ENCODE data around the gene OR2A7.
"Not testable (repeated sequence)": the region's sequence is repeated elsewhere in the genome, so short reads cannot be mapped to it uniquely, and the experiment has no call there.

The OR2A7 gene

DNA sequence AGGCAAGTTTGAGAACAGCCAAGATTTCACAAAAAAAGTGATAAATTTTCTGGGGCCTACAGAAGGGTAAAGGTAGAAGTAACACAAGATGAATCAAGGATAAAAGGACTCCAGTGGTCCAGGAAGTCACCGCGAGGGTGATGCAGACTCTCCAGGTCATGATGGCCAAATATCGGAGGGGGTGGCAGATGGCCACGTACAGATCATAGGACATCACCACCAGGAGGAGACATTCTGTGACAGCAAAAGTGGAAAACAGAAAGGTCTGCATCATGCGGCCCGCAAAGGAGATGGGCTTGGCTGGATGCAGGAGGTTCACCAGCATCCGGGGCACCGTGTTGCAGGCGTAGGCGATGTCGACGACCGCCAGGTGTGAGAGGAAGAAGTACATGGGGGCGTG lies 5.5 kb downstream of the OR2A7 start:
- not testable (repeated sequence) for H3K4me3 ChIP-seq (ENCODE audit: low read depth, low read length); DNase-seq (ENCODE audit: low read depth)

DNA sequence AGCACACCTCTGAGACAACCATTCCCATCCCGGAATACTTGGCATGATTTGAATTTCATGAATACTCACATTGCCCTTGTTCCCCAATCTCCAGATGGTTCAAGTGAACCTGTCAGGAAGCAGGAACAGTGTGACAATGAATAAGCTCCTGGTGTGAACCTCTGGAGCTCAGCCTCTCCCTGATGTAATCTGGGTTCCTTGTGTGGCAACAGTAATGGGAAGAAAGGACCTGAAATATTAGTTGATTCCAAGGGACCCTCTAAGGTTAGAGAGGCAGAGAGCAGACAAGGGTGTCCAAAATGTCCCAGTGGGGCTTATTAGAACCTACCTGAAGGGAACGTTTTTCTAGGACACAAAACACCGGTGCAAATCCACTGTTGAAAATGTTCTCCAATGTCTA lies 8.5 kb downstream of the OR2A7 start:
- no peak overlapping the region for H3K4me3 ChIP-seq (ENCODE audit: low read depth, low read length)
- DNase-seq (ENCODE audit: low read depth): no peak
- TF ChIP-seq, protein P1, sequence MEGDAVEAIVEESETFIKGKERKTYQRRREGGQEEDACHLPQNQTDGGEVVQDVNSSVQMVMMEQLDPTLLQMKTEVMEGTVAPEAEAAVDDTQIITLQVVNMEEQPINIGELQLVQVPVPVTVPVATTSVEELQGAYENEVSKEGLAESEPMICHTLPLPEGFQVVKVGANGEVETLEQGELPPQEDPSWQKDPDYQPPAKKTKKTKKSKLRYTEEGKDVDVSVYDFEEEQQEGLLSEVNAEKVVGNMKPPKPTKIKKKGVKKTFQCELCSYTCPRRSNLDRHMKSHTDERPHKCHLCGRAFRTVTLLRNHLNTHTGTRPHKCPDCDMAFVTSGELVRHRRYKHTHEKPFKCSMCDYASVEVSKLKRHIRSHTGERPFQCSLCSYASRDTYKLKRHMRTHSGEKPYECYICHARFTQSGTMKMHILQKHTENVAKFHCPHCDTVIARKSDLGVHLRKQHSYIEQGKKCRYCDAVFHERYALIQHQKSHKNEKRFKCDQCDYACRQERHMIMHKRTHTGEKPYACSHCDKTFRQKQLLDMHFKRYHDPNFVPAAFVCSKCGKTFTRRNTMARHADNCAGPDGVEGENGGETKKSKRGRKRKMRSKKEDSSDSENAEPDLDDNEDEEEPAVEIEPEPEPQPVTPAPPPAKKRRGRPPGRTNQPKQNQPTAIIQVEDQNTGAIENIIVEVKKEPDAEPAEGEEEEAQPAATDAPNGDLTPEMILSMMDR (IDR thresholded peaks at IDR 0.05; ENCODE audit: low read depth, low read length, missing control alignments): no peak

DNA sequence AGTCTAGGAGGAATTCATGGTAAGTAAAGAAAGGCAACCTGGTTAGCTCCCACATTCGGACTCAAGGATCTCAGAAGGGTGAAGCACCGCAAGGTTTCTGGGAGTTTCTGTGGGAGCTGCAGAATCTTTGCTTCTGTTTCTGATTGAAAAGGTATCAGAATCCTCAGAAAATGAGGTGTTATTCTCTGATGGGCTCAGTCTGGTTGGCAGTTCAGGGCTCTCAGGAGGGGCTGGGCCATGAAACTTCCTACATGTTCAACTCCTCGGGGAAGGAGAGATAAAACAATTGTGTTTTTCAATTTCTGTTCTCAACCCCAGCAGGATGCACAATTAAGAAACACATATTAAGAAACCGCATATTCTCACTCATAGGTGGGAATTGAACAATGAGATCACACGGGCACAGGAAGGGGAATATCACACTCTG lies 9.1 kb downstream of the OR2A7 start:
- H3K4me3 ChIP-seq (ENCODE audit: low read depth, low read length): no peak overlapping the region
- TF ChIP-seq, protein P1 (IDR thresholded peaks at IDR 0.05; ENCODE audit: low read depth, low read length, missing control alignments): no peak
- DNase-seq (ENCODE audit: low read depth): no peak

DNA sequence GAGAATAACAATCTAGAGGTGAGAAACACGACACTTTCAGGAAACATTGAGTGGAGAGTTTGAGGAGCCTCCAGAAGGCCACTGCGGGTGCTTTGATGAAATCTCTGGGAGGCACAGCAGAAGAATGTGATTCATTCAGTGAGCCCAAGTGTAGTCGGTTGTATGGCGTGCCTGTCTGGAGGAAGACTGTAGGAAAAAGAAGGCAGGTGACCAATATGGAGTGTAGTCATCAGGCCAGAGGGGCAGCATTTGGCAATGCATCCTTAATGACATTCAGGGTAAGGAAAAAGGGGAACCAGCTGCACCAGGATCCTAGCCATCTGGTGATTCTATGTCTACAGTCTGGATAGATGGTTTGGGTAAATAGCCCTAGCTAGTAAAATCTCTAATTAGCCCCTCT lies 12.3 kb downstream of the OR2A7 start:
- DNase-seq (ENCODE audit: low read depth); H3K4me3 ChIP-seq (ENCODE audit: low read depth, low read length): not testable (repeated sequence)

DNA sequence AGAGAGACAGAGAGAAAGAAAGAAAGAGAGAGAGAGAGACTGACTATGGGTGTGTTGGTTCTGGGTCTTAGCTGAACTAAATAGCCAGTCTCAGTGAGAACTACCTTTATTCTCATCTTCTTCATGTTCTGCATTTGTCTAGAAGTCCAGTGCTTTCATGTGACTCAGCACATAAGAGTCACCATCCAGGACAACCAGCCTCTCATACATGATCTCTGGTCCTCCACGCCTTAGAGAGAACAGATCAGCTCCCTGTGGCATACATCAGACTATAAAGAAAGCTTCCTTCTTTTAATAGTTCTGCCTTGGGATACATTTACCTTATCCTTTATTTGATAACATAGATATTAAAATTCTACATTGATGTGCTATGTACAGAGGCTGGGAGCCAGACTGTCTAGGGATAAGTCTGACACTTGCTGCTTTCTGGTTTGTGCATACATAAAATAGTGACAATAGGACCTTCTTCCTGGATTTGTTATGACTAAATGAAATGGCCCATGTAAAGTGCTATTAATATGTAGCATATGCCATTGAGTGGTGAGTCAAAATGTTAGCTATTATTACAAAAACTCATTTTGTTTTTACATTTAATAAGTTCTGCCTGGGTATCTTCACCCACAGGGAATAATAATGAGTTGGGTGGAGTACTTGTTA lies 16.8 kb downstream of the OR2A7 start:
- not testable (repeated sequence) for DNase-seq (ENCODE audit: low read depth); H3K4me3 ChIP-seq (ENCODE audit: low read depth, low read length)

DNA sequence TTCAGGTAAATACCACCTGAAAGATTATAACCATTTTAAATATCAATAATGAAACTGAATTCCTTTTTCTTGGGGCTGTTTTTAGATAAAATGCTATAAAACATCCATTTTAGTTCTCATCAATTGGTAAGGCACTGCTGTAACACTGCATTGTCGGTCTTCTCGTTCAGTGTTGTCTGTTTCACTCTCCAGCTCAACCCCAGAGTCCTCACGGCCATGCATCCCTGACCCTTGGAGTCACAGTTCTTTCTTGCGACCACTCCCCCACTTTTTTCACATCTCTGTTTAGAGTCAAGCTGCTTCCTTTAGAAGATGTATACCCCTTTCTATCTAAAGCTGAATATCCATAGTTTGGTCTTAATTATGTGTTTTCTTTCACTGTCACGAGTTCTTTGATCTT lies 17.6 kb downstream of the OR2A7 start:
- DNase-seq (ENCODE audit: low read depth): not testable (repeated sequence)

DNA sequence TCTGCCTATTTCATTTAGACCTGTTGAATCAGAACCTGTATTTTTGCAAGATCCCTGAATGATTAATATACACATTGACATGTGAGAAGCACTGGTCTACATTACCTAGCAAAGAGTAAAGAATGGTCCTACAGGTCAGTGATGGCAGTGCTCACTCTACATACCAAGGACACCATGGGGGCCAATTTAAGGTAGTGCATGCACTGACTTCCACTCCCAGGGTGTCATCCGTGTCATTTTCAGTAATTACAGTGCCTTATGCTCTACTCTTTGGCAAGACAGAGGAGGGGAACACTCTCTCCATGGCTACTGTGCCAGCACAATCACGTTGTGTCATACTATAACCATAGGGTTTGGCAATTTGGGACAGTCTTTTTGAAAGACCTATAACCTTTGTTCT lies 19.2 kb downstream of the OR2A7 start:
- H3K4me3 ChIP-seq (ENCODE audit: low read depth, low read length); DNase-seq (ENCODE audit: low read depth): not testable (repeated sequence)

More for the DNA sequence above, 17.6 kb downstream of the OR2A7 start:
- H3K4me3 ChIP-seq (ENCODE audit: low read depth, low read length): not testable (repeated sequence)

DNA sequence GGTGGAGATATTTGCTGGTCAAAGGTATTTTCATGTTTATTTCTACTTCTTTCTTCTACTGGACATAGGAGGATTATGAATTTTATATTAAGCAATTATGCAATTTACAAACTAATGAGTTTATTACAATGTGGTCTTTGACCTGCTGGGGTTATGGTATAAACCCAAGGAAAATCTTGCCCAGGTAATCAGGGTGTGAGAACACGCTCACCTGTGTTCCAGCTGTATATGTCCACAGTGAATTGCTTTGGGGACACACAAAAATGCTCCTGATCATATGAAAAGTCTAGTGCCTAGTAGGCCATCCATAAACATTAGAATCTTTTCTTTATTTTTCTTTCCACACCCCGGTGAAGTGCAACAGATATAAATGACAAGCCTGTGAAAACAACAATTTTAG lies 25.2 kb downstream of the OR2A7 start, which contains the start of gene OR2A42:
Gene OR2A42, minus strand, starts transcription at position 241 of the 400 bp plus-strand sequence. CDS start 6,762 bp downstream, outside the sequence.
- not testable (repeated sequence) for DNase-seq (ENCODE audit: low read depth); H3K4me3 ChIP-seq (ENCODE audit: low read depth, low read length)

DNA sequence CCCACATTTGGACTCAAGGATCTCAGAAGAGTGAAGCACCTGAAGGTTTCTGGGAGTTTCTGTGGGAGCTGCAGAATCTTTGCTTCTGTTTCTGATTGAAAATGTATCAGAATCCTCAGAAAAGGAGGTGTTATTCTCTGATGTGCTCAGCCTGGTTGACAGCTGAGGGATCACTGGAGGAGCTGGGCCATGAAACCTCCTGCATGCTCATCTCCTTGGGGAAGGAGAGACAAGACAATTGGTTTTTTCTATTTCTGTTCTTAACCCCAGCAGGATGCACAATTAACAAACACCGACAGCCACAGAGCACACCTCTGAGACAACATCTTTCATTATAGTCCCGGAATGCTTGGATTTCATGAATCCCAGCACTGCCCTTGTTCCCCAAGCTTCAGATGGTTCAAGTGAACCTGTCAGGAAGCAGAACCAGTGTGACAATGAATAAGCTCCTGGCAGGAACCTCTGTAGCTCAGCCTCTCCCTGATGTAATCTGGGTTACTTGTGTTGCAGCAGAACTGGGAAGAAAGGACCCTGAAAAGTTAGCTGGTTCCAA lies 26.0 kb downstream of the OR2A7 start:
- DNase-seq (ENCODE audit: low read depth); H3K4me3 ChIP-seq (ENCODE audit: low read depth, low read length): not testable (repeated sequence)

DNA sequence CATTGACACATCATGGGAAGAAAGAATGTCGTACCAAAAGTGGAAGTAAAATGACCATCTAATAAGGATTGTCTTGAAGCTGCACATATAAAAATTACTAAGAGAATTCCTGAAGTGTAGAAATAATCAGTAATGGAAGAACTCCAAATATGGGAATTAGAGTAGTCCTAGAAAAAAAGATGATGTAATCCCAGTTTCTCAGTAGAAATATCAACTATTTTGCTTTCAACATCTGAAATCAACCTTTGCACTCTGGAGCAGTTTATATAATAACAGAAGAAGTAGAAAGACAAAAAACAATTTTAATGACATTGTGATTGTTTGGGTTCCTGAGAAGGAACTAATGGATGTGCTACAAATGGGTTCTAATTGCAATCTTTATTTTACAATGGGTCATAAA lies 31.6 kb downstream of the OR2A7 start:
- DNase-seq (ENCODE audit: low read depth): not testable (repeated sequence)

DNA sequence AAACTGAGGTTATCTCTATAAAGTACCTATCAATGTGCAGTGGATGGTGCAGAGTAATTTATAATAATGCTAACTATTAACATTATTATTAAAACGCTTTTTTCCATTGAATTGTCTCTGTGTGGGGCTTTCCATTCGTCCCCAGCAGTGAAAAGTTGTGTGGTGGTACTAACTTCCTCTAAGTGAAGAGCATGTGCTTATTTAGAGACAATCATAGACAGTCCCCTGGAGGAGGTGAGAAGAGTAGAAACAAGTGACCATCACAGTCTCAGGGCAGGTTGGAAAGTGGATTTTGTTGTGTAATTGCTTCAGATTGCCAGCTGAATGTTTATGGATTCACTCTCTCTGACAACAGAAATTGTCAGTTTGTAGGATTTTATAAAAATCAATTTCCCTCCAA lies 33.6 kb downstream of the OR2A7 start:
- H3K4me3 ChIP-seq (ENCODE audit: low read depth, low read length); DNase-seq (ENCODE audit: low read depth): not testable (repeated sequence)

More for the DNA sequence above, 31.6 kb downstream of the OR2A7 start:
- H3K4me3 ChIP-seq (ENCODE audit: low read depth, low read length): not testable (repeated sequence)

DNA sequence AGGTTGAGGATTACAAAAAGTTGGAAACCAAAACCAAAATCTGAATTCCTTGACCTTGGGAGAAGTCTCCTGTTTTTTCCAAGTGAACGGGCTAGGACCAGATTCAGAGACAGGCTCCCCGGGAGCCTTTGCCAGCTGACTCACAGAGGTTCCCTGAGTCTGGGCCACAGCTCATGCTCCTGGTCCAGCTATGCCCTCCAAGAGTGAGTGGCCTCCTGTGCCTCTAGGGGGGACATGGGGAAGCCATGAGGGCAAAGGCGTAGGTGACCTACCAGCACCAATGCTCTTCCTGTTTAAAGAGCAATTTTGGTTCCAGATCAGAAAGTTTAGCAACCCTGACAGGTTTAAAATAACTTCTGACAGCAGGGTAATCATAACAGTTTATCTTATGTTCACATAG lies 35.8 kb downstream of the OR2A7 start:
- DNase-seq (ENCODE audit: low read depth); H3K4me3 ChIP-seq (ENCODE audit: low read depth, low read length): not testable (repeated sequence)

DNA sequence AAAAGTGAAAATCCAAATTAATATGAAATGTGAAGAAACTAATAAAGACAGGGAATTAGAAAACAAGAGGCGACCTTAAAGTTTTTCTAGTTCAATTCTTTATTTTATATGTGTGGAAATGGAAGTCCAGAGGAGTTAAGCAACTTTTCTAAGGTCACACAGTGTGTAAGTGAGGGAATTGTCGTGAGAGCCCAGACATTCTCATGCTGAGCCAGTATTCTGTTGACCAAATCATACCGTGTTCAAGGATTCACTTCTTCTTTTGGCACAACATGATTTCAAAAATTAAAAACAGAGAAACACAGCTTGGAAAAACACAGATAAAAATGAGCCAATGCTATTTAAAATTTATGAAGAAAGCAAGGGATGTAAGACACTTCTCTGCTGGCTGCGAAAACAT lies 37.7 kb downstream of the OR2A7 start:
- not testable (repeated sequence) for DNase-seq (ENCODE audit: low read depth); H3K4me3 ChIP-seq (ENCODE audit: low read depth, low read length)

DNA sequence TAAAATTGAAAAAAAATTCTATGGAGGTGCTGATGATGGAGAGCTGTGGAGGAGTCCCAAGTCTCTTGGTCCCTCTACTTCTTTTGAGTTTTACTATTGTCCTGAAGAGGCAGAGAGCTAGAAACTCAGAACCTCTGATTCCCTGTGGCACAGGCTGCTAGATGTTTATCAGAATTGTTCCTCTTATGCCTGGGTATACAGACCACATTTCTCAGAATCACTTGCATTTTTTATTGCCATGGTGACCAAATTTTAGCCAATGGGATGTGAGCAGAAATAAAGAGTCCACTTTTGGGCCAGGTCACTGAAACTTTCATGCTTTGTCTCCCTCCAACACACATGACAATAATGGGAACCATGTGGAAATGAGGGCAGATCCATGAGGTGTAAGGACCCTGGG lies 40.9 kb downstream of the OR2A7 start:
- not testable (repeated sequence) for DNase-seq (ENCODE audit: low read depth)

DNA sequence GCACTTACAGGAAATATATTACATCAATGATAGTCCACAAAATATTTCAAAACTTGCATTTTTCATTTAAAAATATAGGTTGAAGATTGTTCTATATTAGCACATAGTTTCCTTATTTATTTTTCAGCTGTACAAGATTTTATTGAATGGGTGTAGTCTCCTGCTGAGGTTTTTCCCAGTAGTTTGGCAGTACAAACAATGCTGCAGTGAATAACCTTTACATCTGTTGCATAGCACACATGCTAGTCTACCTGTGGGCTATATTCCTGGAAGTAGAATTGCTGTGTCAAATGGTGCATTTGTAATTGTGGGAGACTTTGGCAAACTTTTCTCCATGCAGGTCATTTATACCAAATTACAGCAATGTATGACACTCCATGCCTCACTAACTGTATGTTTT lies 44.1 kb downstream of the OR2A7 start:
- H3K4me3 ChIP-seq (ENCODE audit: low read depth, low read length); DNase-seq (ENCODE audit: low read depth): not testable (repeated sequence)

More for the DNA sequence above, 40.9 kb downstream of the OR2A7 start:
- H3K4me3 ChIP-seq (ENCODE audit: low read depth, low read length): not testable (repeated sequence)

DNA sequence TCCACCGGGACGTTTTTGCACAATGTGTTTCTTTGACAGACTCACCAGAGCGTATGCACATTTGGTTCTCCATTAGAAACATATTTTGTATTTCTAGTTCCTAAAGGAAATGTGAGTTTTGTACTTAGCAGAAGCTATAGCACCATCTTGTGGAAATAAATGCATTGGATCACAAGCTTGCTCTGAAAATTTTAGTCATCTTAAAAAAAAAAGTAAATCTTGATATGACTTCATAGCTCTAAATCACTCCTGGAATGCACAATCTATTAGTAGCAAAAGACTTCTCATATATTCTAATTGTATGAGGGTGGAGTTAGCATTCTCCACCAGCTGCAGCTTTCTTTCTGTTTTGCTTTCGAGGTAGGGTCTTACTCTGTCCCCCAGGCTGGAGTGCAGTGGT lies 45.4 kb downstream of the OR2A7 start:
- not testable (repeated sequence) for DNase-seq (ENCODE audit: low read depth)

DNA sequence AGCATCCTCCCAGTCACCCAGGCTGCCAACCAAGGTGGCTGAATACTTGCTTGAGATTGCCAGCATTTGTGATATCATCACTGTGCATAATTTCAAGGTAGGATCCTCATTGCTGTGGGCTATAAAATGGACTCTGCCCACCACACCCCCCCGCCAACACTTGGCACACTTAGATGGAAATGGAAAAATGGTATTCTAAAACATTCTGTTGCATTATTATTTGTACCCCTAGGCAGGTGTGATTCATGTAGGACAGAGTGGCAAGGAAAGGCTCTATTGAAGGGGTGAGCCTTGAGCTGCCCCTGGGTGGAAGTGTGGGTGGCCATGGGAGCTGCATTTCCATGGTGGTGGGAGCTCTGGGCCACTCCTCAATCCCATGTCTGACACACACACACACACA lies 46.0 kb downstream of the OR2A7 start:
- H3K4me3 ChIP-seq (ENCODE audit: low read depth, low read length); DNase-seq (ENCODE audit: low read depth): not testable (repeated sequence)

More for the DNA sequence above, 45.4 kb downstream of the OR2A7 start:
- H3K4me3 ChIP-seq (ENCODE audit: low read depth, low read length): not testable (repeated sequence)

DNA sequence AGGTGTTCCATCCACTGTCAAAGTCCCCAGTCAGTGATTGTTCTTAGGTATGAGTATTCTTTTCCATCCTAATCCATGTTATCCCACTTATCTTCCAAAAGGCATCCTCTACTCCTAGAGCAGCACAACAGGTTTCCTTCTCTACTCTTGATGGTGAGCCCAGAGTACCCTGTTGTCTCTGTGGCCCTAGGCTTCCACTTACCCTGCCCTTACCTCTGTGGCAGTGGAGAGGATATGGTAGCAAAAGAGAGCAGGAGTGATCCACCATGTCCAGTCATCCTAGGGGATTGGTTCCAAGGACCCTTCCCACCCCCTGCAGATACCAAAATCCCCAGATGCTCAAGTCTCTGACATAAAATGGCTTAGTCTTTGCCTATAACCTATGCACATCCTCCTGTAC lies 47.4 kb downstream of the OR2A7 start:
- not testable (repeated sequence) for H3K4me3 ChIP-seq (ENCODE audit: low read depth, low read length); DNase-seq (ENCODE audit: low read depth)
